GM19023 (cell line): ENCODE measurements around the gene RASA3.

Experiments
- ATAC-seq: cut with Tn5 transposase; IDR thresholded peaks from one replicate; pipeline ENCODE4 v1.9.1; 2021; ENCODE audit warnings: mild to moderate bottlenecking, moderate library complexity; ENCODE audit not compliant: unreplicated experiment

RASA3 gene

DNA sequence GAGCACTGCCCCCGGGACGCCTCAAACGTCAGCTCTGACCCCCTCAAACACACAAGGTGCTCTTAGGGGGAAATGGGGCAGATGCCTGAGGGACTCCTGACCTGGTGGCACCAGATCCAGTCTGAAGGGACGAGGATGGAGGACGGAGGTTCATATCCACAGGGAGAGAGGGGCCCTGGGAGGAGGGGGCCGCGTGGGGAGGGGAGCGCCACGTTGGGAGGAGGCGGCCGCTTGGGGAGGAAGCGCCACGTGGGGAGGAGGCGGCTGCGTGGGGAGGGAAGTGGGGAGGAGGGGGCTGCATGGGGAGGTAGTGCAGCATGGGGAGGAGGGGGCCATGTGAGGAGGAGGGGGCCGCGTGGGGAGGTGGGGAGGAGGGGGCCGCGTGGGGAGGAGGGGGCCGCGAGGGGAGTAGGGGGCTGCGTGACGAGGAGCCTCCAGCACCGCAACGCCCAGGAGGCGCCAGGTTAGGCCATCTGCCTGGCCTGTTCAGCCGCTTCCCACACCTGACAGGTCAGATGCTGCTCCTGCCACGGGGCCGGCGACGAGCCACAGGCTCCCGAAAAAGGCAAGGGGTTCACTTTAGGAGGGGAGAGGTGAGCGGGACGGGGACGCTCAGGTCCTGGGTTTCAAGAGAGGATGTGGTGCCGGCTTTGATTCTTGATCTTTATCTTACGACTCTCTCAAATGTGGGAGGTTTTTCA lies 121.9 kb downstream of the RASA3 start:
- no peak for ATAC-seq

DNA sequence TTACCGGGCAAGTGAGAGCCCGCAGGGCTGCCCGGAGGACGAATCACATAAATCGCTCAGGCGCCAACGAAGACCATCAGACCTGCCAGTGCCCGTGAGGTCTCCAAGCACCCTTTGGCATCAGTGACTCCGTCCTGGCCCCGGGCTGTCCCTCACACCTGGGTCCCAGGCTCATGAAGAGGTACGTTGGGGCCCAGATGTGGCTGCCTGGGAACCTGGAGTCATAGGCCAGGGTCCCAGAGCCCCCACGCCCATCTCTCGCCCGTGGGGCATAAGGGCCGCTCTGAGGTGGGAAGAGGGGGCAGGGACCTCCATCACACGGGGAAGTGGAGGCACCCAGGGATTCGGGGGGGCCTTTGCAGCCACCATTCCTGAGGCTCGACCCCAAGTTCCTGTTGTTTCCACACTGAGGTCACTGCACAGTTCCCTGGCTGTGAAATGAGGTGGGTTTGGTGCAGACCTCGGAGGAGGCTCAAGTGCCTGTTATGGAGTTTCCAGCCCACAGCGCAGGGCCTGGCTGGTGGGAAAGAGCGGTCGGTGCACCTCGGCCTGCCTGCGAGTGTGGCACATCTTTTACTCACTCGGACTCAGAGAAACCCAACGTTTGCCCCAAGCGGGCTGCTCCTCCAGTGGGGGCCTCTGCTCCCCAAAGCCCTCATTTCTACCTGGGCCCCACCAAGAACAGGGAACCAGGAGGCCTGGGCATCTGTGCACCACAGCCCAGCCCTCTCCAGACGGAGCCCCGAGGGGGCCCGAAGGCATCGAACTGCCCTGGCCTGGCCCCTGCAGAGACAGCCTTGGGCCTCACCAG lies 122.6 kb downstream of the RASA3 start:
- ATAC-seq: no peak

DNA sequence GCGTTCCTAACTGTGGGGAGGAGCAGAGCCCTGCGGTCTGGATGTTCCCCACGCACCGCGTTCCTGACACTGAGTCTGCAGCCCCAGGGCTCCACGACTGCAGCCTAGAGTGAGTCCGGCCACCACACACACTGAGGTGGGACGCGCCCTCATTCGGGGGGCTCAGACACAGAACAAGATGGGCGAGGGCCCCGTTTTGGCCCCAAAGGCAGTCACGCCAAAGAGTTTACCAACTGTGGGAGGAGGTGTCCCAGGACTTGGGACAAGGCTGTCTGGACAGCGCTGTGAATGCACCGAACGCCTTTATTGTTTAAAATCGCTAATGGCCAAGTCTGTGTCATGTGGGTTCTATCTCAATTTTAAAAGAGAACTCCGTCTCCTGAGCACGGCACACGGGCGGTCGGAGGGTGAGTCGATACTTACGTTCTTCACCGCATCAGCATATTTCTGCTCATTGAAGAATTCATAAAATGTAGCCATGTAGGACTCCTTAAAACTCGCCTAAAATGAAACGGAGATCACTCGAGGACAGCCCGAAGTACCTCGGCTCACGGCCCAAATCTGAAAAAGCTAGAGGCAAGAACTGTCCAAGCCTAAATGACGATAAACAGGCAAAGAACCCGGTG lies 123.3 kb downstream of the RASA3 start:
- no peak for ATAC-seq

DNA sequence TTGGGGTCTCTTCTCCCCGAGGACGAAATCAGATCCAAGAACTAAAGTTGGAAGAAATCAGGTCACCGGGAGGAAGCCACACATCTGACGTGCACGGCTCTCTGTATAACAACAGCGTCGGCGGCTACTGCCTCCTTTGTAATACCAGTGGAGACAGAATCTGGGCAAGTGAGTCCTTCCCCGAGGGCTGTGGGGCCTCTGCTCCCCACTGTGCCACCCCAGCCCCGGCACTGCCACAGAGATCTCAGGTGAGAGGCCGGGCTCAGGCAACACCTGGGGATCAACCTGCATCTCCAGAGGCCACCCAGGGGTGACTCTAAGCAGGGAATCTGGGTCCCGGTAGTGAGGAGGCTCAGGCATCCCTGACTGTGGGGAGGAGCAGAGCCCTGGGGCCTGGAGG lies 124.9 kb downstream of the RASA3 start:
- ATAC-seq: no peak

DNA sequence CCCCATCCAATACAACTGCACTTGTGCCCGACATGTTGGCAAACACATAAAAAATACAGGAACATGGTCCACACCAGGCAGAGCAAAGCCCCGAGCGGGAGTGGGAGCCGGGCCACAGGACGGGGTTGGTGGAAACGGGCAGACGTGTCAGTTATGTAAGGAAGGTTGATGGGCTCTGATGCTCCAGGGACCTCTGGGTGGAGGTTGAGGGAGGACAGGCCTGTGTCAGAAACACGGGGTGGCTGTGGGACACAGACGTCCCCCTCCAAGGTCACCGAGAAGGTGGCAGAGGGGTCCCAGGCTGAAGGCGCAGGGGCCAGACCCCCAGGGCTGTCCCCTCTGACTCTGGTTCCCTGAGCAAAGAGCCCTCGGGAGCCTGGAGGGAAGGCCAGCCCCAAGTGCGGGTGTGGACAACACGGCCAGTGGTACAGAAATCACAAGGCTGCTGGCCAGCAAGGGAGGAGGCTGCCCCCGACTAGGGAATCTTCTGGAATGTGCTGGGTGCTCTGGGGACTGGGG lies 127.2 kb downstream of the RASA3 start:
- no peak for ATAC-seq

DNA sequence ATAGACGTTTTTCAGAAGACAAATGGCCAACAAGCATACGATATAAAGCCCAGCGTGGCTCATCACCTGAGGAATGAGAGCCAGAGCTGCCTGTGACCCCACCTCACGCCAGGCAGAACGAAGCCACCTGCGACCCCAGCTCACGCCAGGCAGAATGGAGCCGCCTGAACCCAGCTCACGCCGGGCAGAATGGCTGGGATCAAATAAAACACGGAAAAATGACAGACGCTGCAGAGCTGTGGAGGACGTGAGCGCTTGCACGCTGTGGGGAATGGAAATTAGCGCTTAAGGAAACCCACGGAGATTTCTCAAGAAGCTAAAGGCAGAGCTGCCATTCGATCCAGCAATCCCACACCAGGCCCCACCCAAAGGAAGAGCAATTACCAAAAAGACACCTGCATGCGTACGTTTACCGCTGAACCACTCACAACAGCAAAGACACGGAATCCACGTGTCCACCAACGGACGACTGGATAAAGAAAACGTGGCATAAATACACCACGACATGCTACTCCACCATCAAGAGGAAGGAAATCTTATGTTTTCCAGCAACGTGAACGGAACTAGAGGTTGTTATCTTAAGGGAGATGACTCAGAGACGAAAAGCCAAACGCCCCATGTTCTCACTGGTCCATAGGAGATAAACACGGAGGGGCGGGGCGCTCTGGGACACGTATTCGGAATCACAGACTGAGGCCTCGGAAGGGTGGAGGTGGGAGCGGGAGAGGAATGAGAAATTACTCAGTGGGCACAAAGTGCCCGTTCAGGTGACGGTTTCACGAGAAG lies 127.8 kb downstream of the RASA3 start:
- no peak for ATAC-seq

DNA sequence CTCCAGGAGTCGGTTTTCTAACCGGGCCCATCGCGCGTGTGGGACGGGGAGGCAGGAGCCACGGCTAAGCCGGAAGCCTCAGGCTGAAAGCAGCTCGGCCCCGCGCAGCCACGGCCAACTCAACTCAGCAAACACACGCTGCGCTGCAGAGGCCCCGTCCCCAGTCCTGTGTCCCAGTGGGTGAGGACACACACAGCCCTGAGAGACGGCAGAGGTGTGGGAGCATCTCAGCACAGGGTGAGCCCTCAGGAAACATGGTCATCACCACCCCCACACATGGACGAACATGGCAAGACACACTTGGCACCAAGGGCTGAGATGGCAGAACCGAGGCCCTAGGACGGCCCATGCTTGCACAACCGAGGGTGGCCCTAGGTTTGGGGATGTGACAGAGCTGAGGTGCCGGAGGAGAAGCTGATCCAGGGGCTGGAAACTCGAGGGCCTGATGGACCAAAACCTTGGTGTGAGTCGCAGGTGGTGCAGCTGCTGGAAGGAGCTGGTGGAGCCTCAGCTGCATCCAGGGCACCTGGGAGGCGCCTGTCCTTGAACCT lies 129.6 kb downstream of the RASA3 start:
- ATAC-seq: no peak

DNA sequence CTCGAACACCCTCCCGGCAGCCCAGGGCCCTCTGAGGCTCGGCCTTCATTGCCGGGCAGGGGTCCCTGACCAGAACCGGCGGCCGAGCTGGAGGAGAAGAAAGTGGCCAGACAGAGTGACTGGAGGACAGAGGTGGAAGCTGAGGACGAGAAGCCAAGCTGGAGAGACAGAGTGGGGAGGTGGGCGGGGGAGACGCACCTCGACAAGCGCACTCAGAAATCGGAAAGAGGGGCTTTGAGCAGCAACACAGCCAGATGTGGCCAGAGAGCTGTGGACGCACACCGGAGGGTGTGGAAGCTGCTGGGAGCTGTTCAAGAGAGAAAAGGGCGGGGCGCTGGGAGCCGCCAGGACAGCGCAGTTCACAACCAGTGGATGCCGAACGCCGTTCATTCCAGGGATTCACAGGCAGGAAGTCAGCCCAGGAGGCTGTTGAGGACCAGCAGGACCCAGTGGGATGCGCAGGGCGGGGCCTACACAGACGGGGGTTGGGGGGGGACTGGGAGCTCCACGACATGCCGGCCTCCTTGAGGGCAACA lies 130.3 kb downstream of the RASA3 start:
- no peak for ATAC-seq

DNA sequence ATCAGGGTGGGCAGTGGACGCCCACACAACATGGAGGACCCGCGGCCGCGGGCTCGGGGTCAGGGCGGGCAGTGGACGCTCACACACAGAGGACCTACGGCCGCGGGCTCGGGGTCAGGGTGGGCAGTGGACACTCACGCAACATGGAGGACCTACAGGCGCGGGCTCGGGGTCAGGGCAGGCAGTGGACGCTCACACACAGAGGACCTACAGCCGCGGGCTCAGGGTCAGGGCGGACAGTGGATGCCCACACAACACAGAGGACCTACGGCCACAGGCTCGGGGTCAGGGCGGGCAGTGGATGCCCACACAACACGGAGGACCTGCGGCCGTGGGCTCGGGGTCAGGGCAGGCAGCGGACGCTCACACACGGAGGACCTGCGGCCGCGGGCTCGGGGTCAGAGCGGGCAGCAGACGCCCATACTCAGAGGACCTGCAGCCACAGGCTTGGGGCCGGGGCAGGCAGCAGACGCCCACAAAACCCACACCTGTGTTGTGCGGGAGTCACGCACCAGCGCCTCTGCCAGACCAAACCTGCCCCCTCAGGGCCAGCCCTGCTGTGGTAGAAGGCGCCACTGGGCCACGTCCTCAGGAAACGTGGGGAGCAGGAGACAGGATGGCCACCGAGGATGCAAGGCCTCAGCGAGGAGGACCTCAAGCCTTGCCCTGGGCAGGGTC lies 131.0 kb downstream of the RASA3 start:
- no peak for ATAC-seq

DNA sequence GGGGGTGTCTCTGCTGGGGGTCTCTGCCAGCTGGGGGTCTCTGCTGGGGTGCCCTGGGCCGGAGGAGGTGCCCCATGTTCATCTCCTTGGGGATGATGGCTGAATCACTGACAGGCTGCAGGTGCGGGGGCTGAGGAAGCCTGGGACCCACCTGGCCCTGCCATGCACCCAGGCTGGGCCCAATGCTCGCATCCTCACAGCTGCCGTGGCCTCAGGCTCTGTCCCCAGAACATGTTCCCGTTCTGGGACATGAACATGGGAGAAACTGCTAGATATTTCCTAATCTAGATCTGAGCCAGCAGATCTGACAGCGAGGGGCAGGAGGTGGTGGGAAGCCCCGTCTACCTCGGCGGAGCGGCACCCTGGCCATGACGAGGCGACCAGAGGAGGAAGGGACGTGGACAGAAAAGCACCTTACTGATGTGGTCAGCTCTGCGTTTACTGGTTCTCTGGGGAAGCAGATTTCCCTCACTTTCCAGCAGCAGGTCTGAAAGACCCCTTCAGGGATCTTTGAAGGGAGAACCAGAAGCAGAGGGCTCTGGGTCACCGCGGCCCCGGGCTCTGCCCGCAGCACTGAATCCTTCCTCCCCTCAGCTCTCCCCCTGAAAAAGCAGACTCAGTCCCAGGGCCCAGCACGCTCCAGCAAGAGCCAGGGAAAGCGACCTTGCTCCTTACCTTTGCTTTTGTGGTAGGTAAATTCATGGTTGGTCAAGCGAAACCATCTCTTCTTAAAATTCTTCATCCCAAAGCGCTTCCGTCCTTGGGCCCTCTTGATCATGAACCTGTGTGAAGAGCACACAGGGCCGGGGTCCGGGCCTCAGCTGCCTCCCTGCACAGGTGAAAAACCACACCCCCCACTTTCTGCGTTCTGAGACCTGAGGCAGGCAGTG lies 132.0 kb downstream of the RASA3 start:
- ATAC-seq: no peak

DNA sequence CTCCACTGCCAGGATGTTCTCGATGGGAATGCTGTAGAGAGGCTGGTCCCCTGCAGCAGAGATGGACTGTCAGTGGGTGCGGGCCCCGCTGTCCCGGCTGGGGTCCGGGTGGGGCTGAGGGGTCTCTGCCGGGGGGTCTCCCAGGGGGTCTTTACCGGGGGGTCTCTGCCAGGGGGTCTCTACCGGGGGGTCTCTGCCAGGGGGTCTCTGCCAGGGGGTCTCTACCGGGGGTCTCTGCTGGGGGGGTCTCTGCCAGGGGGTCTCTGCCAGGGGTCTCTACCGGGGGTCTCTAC lies 132.9 kb downstream of the RASA3 start:
- no peak for ATAC-seq

DNA sequence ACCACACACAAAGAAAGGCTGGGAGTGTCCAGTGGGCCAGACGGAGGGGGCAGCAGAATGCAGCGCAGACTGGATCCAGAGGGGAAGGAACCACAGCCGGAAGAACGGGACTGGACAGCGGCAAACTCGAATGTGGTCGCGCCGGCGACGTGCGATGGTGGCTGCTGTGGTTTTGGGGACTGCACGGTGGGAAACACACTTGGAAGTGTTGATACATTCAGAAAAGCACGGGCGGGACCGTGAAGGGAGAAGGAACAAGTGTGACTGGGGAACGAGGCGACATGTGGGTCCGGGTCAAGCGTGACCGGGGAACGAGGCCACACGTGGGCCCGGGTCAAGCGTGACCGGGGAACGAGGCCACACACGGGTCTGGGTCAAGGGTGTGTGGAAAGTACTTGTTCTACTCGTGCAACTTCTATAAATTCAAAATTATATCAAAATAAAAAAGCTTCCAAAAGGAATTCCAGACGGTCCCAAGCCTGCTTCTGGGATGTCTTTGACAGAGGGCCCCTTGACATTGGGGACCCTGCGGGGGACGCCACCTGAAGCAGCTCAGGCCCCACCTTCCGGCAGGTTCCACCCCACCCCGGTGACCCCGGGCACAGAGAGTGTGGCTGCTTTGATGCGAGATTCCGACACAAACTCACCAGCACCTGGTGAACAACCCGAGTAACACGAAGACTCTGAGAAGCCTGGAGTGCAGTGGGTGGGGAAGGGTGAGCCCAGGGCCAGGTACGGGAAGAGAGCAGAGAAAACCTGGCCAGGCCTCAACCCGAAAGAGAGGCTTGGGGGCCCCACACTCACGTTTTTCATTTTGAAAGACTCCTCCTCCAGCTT lies 133.4 kb downstream of the RASA3 start:
- ATAC-seq: no peak

DNA sequence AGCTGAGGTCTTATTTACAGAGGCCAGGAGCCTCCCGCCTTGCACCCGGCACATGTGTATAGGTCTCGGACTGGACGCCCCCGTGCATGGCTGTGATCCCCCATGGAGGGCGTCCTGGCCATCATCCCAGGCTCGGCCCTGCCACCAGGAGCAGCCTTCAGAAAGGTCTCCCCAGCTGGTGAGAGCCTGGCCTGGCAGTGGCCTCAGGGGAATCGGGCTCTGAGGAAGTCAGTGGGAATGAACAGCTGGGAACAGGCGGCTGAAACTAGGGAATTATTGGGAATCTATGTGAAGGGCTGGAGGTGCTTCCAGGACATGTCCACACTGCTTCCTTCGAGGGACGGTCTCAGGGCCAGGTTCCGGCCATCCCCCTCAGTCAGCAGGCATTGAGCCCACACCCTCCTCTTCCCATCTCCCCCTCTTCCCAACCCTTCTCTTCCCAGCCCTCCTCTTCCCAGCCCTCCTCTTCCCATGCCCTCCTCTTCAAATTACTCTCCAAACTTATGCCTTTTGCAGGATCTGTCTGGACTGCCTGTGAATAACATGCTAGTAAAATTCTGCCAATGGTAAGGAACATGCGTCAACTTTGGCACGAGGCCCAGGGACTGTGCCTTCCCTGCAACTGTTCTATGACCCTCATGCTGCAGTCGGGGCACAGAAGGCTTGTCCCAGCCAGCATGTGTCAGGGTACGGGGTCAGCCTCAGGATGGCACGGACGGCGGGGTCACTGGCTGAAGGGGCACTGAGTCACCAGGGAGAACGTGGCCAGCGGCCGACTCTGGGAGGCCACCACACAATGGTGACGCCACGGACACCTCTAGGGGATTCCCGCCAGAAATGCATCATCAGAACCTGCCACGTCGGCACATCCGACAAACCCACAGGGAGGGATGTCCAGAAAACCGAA lies 134.3 kb downstream of the RASA3 start:
- ATAC-seq: no peak

DNA sequence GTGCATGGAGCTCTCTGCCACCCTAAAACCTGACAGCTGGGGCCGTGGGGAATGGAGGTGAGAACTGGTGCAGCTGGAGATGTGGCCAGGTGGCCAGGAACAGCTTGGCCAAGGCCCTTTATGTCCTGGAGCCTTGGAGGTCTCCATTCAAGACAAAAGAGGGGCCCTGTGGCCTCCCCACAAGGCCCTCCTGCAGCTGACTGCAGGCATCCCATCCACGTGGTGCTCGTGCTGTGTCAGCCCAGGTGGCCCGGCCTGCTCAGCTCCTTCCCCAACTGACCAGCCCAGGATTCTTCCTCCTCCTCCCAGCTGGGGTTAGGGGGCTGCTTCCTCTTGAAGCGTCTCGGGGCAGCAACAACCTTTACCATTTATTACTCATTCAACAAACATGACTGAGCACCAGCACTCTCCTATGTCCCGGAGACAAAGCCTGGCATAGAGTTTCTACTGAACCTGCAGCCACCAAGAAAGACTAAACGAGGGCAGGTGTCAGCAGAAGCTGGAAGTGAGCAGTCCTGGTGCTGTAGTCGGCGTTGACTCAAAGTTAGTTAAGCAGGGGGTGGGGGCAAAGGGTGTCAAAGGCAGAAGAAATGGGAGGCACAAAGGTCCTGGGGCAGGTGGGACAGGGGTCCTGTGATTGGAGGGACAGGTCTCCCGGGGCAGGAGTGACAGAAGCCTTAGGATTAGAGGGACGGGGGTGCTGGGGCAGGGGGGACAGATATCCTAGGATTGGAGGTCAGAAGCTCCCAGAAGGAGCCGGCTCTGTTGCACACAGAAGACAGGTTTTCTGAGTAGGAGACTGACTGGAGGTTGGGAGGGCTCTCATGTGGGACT lies 135.3 kb downstream of the RASA3 start:
- no peak for ATAC-seq

DNA sequence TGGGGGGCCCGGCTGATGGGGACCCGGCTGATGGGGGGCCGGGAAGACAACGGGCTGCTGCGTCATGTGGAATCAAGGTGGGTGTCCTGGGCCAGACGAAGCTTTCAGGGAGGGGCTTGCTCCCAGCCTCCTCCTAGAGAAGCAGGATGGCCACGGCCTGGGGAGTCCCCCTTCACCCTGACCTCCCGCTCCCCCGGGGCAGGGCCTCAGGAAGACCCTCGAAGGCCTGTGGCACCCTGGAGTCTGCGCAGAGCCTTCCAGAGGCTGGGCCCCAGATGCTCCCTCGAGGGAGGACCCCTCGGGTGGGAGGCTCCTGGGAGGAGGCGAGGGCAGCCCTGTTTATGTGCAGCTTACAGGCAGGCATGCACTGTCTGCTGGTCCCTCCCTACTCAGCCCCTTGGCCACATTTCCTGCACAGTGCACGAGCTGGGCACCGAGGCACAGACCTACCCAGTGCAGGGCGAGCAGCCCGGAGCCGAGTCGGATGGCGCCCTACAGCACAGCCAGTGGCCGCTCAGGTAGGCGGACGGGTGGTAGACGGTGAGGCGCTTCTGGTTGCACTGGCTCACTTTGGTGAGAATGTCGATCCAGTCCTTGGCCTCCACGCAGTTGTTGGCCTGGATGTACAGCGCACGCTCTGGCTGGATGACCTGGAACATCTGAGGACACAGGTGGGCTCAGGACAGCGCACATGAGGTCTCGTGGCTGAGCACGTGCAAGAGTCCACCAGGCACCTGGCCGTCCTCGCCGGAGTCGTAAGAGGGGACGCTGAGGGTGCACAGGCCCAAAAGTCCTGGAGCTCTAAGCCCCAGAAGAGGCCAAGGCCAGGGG lies 136.1 kb downstream of the RASA3 start:
- ATAC-seq: no peak
